Measurements from ENCODE around the gene ATG9B. TPM values are rescaled to one million over a fixed set of nuclear protein-coding genes. Genes with fewer than 3 reads are reported as not detected.

Gene ATG9B
- total and polyA plus RNA-seq, 2 donors (not counting 1 experiment from before 2014, with no cell fraction given) = under 0.01 to 0.03 TPM

- no peaks in the 10 kb centered on the region for H3K79me2 ChIP-seq (ENCODE audit: control insufficient read depth, insufficient read depth, low read length)
- no peaks in the 10 kb centered on the region for H3K27me3 ChIP-seq (ENCODE audit: control insufficient read depth, insufficient read depth, low read length)
- H3K9ac ChIP-seq (ENCODE audit: insufficient read depth, low read length) = no peak overlapping the region
- no peak overlapping the region for H3K27ac ChIP-seq (ENCODE audit: insufficient read depth, low read length)
- H3K4me3 ChIP-seq (replicated peaks in 1 of 4; ENCODE audit: control extremely low read depth in 1 of 4, insufficient read depth in 1 of 4, low read depth in 3 of 4, low read length in 4 of 4) = no peak overlapping the region
- no peaks in the 10 kb centered on the region for H3K4me1 ChIP-seq (ENCODE audit: control insufficient read depth, extremely low read depth, insufficient read depth, low read length)
- no peaks in the 10 kb centered on the region for H4K20me1 ChIP-seq (ENCODE audit: control insufficient read depth, extremely low read depth, insufficient read depth, low read length)
- no peaks in the 10 kb centered on the region for H3K9me3 ChIP-seq (ENCODE audit: control insufficient read depth, insufficient read depth, low read depth, low read length)
- TF ChIP-seq CTCF (conservative IDR thresholded peaks at IDR 0.05 in 1 of 2, IDR thresholded peaks at IDR 0.05 in 1 of 2; ENCODE audit: low read depth in 1 of 2, low read length in 2 of 2) (no peak), EZH2 (IDR thresholded peaks at IDR 0.05; ENCODE audit: low read length, missing control alignments) (no peak)
- no peak for DNase-seq (ENCODE audit: low read depth in 2 of 2)
- peaks cover 42% of the 10 kb centered on the region for H3K36me3 ChIP-seq (ENCODE audit: control insufficient read depth, insufficient read depth, low read length)
- H2AFZ ChIP-seq (ENCODE audit: low read length) = no peak overlapping the region
- H3K4me2 ChIP-seq (ENCODE audit: extremely low read depth, insufficient read depth, low read length) = no peak overlapping the region
Observed at GRCh38 chr7:151070574-151070960, 46.3 kb upstream of the ATG9B start.

- Histone ChIP-seq H4K20me1 (ENCODE audit: control insufficient read depth, extremely low read depth, insufficient read depth, low read length) (no peaks in the 10 kb centered on the region), H3K27ac (ENCODE audit: insufficient read depth, low read length) (no peak overlapping the region), H3K36me3 (ENCODE audit: control insufficient read depth, insufficient read depth, low read length) (peaks cover 42% of the 10 kb centered on the region), H3K79me2 (ENCODE audit: control insufficient read depth, insufficient read depth, low read length) (no peaks in the 10 kb centered on the region), H3K9ac (ENCODE audit: insufficient read depth, low read length) (no peak overlapping the region), H3K4me3 (replicated peaks in 1 of 4; ENCODE audit: control extremely low read depth in 1 of 4, insufficient read depth in 1 of 4, low read depth in 3 of 4, low read length in 4 of 4) (no peak overlapping the region), H3K27me3 (ENCODE audit: control insufficient read depth, insufficient read depth, low read length) (no peaks in the 10 kb centered on the region), H3K9me3 (ENCODE audit: control insufficient read depth, insufficient read depth, low read depth, low read length) (no peaks in the 10 kb centered on the region), H3K4me2 (ENCODE audit: extremely low read depth, insufficient read depth, low read length) (no peak overlapping the region), H2AFZ (ENCODE audit: low read length) (no peak overlapping the region), H3K4me1 (ENCODE audit: control insufficient read depth, extremely low read depth, insufficient read depth, low read length) (no peaks in the 10 kb centered on the region)
- TF ChIP-seq CTCF (conservative IDR thresholded peaks at IDR 0.05 in 1 of 2, IDR thresholded peaks at IDR 0.05 in 1 of 2; ENCODE audit: low read depth in 1 of 2, low read length in 2 of 2) = no peak
- TF ChIP-seq EZH2 (IDR thresholded peaks at IDR 0.05; ENCODE audit: low read length, missing control alignments) = no peak
- no peak for DNase-seq (ENCODE audit: low read depth in 2 of 2)
Observed at GRCh38 chr7:151069841-151070573, 45.7 kb upstream of the ATG9B start.

GRCh38 chr7:151068069-151068773 lies 43.9 kb upstream of the ATG9B start:
- no peak overlapping the region for H3K27ac ChIP-seq (ENCODE audit: insufficient read depth, low read length)
- DNase-seq (ENCODE audit: low read depth in 2 of 2) = peak in 1 of 2 donors; percentile 72
- H4K20me1 ChIP-seq (ENCODE audit: control insufficient read depth, extremely low read depth, insufficient read depth, low read length) = no peaks in the 10 kb centered on the region
- TF ChIP-seq EZH2 (IDR thresholded peaks at IDR 0.05; ENCODE audit: low read length, missing control alignments) (no peak), CTCF (conservative IDR thresholded peaks at IDR 0.05 in 1 of 2, IDR thresholded peaks at IDR 0.05 in 1 of 2; ENCODE audit: low read depth in 1 of 2, low read length in 2 of 2) (no peak)
- no peak overlapping the region for H3K4me2 ChIP-seq (ENCODE audit: extremely low read depth, insufficient read depth, low read length)
- H3K27me3 ChIP-seq (ENCODE audit: control insufficient read depth, insufficient read depth, low read length) = no peaks in the 10 kb centered on the region
- H2AFZ ChIP-seq (ENCODE audit: low read length) = no peak overlapping the region
- no peak overlapping the region for H3K9ac ChIP-seq (ENCODE audit: insufficient read depth, low read length)
- H3K4me1 ChIP-seq (ENCODE audit: control insufficient read depth, extremely low read depth, insufficient read depth, low read length) = no peaks in the 10 kb centered on the region
- H3K36me3 ChIP-seq (ENCODE audit: control insufficient read depth, insufficient read depth, low read length) = peaks cover 44% of the 10 kb centered on the region
- no peaks in the 10 kb centered on the region for H3K9me3 ChIP-seq (ENCODE audit: control insufficient read depth, insufficient read depth, low read depth, low read length)
- peaks cover 3% of the 10 kb centered on the region for H3K79me2 ChIP-seq (ENCODE audit: control insufficient read depth, insufficient read depth, low read length)
- no peak overlapping the region for H3K4me3 ChIP-seq (replicated peaks in 1 of 4; ENCODE audit: control extremely low read depth in 1 of 4, insufficient read depth in 1 of 4, low read depth in 3 of 4, low read length in 4 of 4)

Data from fibroblast of lung (primary cell).